Measurements from ENCODE around the gene TMPRSS13.
"Not testable (repeated sequence)": the region's sequence is repeated elsewhere in the genome, so short reads cannot be mapped to it uniquely, and the experiment has no call there.

TMPRSS13 gene

GRCh38 chr11:117874253-117874909, 54.8 kb downstream of the TMPRSS13 start:
- no peak for DNase-seq (ENCODE audit: low read depth in 2 of 3, low spot score in 1 of 3)

DNA sequence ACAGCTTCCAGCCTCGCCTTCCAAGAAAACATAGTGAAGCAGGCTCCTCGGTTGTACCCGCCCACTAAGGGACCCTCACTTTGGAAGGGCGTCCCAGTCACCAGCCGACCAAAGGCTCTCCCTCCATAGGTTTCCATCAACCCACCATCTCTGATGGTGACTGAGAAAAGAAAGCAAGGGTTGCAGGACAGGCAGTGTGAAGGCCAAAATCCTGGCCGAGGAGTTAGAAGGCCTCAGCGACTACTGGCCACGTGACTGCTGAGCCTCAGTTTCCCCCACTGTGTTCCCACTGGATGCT, 55.4 kb downstream of the TMPRSS13 start:
- DNase-seq (ENCODE audit: low read depth in 2 of 3, low spot score in 1 of 3) = no peak

GRCh38 chr11:117872975-117873827, 56.0 kb downstream of the TMPRSS13 start:
- DNase-seq (ENCODE audit: low read depth in 2 of 3, low spot score in 1 of 3) = no peak

- no peak for DNase-seq (ENCODE audit: low read depth in 2 of 3, low spot score in 1 of 3)
Measured at GRCh38 chr11:117872420-117872961, 56.7 kb downstream of the TMPRSS13 start.

DNA sequence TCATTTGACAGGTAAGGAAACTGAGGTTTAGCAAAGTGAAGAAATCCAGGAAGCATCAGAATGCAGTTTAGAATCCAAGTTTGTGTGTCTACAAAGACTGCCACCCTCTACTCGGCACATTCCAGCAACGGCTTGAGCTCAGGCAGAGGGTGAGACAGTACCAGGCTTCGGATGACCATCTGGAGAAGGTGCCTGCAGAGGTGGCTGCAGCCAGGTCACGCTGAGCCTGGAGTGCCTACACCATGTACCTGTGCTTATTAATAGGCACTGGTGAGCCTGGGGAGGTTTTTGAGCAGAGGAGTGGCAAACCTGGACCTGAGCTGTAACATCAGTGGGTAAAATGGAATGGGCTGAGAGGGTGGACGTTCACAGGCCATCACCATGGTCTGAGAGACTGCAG, 57.4 kb downstream of the TMPRSS13 start:
- no peak for DNase-seq (ENCODE audit: low read depth in 2 of 3, low spot score in 1 of 3)

DNA sequence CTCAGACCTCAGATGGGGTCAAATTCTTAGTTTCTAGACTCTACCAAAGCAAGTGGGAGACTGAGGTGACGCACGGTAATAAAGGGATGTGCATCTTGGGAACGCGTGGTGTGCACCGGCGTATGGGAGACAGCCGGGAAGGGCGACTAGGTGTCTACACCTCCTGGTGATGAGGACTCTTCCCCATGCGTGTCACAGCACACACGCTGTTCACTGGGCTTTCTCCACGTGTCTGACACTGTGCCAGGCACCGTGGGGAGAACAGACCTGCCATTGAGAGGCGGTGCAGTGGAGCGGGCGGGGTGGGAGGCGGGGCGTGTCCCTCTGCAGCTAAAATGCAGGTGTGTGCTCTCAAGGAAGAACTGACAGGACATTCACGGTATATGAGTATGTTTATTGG, 58.0 kb downstream of the TMPRSS13 start:
- no peak for DNase-seq (ENCODE audit: low read depth in 2 of 3, low spot score in 1 of 3)

GRCh38 chr11:117870103-117870952, 58.9 kb downstream of the TMPRSS13 start:
- no peak for DNase-seq (ENCODE audit: low read depth in 2 of 3, low spot score in 1 of 3)

DNA sequence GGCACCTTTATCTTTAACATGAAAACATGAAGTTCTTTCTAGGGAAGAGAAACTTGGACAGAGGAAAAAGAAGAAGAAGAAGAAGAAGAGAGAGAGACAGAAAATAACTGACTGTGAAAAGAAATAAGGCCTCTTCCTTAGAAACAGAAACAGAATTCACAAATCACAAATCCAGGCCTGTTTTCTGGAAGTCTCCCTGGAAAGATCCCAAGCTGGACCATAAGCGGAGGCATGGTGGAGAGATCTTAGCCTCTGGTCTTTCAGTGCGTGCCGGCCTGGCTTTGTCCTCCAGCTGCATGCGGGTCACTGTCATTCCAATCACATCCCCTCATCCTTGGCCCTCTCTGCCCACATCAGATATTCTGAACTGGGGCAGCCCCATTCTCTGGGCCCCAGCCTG, 59.6 kb downstream of the TMPRSS13 start:
- no peak for DNase-seq (ENCODE audit: low read depth in 2 of 3, low spot score in 1 of 3)

DNA sequence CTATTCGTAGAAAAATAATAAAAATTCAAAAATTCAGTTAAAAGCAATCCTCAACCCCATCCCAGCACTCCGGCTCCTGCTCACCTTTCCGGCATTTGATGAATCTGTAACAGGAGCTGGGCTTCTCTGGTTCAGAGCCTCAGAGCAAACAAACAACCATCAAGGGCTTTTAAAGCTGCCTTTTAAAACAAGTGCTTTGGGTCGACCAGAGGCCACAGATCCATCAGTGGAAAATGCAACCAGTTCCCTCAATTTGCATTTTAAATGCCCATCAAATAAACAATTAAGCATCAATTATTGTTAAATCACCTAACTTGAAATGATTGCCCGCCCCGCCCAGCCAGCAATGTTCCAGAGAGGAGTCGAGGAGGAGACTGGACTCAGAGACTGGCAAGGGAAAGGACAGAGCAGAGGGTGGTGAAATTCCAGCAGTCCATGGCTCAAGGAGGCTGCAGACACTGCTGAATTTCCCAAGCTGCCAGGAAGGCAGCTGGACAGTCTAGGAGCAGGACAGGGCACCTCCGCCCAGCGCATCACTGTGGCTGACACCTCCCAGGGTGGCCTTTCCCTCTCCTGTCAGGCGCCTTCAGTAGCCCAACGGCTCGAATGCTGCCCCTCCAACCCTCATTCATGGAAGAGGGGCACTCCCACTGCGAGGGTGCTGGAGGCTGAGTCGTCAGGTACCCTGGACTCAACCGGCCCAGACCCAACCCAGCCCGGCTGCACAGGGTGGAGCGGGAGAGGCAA, 60.2 kb downstream of the TMPRSS13 start:
- no peak for DNase-seq (ENCODE audit: low read depth in 2 of 3, low spot score in 1 of 3)

DNA sequence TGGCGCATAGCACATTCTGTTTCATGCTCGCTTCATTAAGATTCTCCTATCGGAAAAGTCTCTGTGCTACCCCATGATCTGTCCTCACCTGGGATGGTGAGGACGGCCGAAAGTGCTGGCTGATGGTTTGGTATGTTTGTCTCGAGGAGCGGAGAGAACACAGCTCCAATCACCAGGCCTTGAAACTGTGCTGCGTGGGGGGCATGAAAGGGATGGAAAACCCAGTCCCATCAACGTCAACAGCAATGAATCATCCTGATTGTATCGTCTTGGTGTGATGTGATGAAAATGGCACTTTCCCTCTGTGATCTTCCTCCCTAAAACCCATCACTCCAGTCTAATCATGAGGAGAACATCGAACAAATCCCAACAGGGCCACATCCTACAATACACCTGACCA, 61.1 kb downstream of the TMPRSS13 start:
- no peak for DNase-seq (ENCODE audit: low read depth in 2 of 3, low spot score in 1 of 3)

DNA sequence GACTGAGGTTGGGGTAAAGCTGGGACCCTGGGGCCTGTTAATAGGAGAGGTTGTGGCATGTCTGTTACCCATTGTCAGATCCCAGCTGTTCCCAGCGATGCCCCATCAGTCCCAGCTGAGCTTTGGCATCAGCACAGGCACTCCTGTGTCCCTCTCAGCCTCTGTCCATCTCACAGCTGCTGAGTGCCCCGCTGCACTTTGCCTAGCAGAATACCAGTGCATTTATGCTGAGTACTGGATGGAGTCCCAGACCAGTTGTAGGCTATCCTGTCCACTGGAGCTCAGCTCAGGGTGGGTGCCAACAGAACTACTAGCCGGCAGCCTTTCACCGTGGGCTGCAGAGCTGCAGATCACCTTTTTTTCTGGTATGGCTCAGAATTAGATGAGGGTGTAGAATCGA, 62.7 kb downstream of the TMPRSS13 start:
- no peak for DNase-seq (ENCODE audit: low read depth in 2 of 3, low spot score in 1 of 3)

- DNase-seq (ENCODE audit: low read depth in 2 of 3, low spot score in 1 of 3) = not testable (repeated sequence)
Measured at GRCh38 chr11:117865546-117865945, 63.7 kb downstream of the TMPRSS13 start.

GRCh38 chr11:117863383-117863782, 65.8 kb downstream of the TMPRSS13 start:
- no peak for DNase-seq (ENCODE audit: low read depth in 2 of 3, low spot score in 1 of 3)

- DNase-seq (ENCODE audit: low read depth in 2 of 3, low spot score in 1 of 3) = no peak
Measured at GRCh38 chr11:117862753-117863152, 66.4 kb downstream of the TMPRSS13 start.

DNA sequence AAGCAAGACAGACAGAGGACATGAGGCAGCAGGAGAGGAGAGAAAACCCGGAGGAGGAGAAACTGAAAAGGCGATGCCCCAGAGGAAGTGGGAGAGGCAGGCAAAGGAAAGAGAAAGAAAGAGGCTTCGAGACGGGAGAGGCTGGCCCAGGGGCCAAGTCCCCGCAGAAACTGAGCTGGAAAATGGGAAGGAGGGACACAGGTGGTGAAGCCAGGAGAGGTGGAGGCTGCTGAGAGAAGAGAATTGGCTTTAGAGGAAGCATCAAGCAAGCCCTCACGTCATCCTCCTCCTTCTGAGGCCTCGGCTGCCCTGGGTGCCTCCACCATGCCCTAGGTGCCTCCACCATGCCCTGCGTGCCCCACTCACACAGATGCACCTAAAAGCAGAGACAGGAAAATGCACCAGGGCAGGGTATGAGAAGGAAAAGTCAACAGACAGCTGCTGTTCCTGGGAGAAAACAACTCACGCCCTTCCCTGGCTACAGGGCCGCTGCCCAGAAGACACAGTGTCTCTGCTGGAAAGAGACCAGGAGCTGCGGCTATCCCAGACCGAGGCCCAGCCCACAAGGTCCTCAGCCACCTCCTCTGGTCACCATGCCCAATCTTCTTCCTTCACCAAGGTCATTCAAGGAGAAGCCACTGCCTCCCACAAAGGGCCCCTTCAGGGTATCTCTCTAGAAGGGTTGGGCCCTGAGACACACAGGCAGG, 67.0 kb downstream of the TMPRSS13 start:
- no peak for DNase-seq (ENCODE audit: low read depth in 2 of 3, low spot score in 1 of 3)

- DNase-seq (ENCODE audit: low read depth in 2 of 3, low spot score in 1 of 3) = no peak
Measured at GRCh38 chr11:117861151-117862018, 67.8 kb downstream of the TMPRSS13 start.

GRCh38 chr11:117860139-117860538, 69.1 kb downstream of the TMPRSS13 start:
- DNase-seq (ENCODE audit: low read depth in 2 of 3, low spot score in 1 of 3) = no peak

- DNase-seq (ENCODE audit: low read depth in 2 of 3, low spot score in 1 of 3) = no peak
Measured at GRCh38 chr11:117859488-117860112, 69.6 kb downstream of the TMPRSS13 start.

- DNase-seq (ENCODE audit: low read depth in 2 of 3, low spot score in 1 of 3) = no peak
Measured at GRCh38 chr11:117859061-117859460, 70.1 kb downstream of the TMPRSS13 start.
